DMS153 treated with DMSO at 0.1 percent for 48 hours (cell line): ENCODE measurements around the gene SVOP.

Source experiments
- DNase-seq: peaks from one replicate; lab custom pipeline; 2025; ENCODE audit not compliant: unreplicated experiment; lab: John Stamatoyannopoulos, UW

The SVOP gene

DNA sequence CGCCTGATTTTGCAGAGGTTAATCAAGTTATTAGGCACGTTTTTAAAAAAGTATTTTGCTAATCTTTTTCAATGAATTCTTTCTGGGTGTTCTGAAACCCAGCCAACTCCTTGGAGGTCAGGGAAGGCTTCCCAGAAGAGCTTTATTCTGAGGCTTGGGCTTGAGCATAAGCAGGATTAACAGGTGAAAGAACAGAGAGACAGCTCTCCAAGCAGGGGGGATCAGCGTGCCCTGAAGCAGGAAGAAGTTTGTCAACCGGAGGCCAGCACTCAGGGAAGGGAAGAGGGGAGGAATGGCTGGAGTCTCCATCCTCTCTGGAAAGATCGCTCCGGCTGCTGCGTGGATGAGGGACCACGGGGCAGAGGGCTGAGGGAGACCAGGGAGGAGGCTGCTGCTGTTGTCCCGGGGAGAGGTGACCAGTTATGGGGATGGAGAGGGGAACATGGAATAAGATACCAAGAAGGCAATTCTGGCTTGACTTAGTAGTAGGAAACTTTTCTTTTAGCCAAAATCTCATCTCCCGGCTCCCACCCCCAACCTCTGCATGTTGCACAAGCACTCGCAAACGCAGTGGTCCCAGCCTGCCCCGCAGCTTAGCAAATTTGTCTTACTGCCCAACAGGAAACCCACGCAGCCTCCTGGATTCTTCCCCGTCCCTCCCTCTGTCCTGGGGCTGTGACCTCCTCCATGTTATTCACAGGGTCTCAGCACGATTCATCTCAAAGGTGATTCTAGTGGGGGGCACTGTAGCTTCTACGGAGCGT lies 162.4 kb downstream of the SVOP start:
- no peak for DNase-seq
